ENCODE results near the gene RAB8B. TPM values are rescaled to one million over a fixed set of nuclear protein-coding genes. Genes with fewer than 3 reads are reported as not detected.

Gene RAB8B
- total RNA-seq, 4 donors from 2014 or later, result 9.1 to 23.6 (median 10.7) TPM

- DNase-seq (ENCODE audit: low spot score in 2 of 2), result no peak
- no peak for TF ChIP-seq POLR2A (IDR thresholded peaks at IDR 0.05)
- TF ChIP-seq, protein P1, sequence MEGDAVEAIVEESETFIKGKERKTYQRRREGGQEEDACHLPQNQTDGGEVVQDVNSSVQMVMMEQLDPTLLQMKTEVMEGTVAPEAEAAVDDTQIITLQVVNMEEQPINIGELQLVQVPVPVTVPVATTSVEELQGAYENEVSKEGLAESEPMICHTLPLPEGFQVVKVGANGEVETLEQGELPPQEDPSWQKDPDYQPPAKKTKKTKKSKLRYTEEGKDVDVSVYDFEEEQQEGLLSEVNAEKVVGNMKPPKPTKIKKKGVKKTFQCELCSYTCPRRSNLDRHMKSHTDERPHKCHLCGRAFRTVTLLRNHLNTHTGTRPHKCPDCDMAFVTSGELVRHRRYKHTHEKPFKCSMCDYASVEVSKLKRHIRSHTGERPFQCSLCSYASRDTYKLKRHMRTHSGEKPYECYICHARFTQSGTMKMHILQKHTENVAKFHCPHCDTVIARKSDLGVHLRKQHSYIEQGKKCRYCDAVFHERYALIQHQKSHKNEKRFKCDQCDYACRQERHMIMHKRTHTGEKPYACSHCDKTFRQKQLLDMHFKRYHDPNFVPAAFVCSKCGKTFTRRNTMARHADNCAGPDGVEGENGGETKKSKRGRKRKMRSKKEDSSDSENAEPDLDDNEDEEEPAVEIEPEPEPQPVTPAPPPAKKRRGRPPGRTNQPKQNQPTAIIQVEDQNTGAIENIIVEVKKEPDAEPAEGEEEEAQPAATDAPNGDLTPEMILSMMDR (IDR thresholded peaks at IDR 0.05), result no peak
- no peak overlapping the region for H3K4me3 ChIP-seq (ENCODE audit: low read depth, poor library complexity, severe bottlenecking)
- intact Hi-C loops (cut with DNase I; ENCODE audit: low total_unique reads), result no loop called here
- WGBS, 2 donors, result 54 to 63% methylated on average over 10 of the region's 10 CpGs
Measured at GRCh38 chr15:63212050-63213004, 22.9 kb downstream of the RAB8B start.

GRCh38 chr15:63218100-63218808, 28.8 kb downstream of the RAB8B start:
- intact Hi-C loops (cut with DNase I; ENCODE audit: low total_unique reads), result no loop called here
- 40 to 48% methylated on average over 5 of the region's 5 CpGs for WGBS, 2 donors
- DNase-seq (ENCODE audit: low spot score in 2 of 2), result no peak
- no peak overlapping the region for H3K4me3 ChIP-seq (ENCODE audit: low read depth, poor library complexity, severe bottlenecking)
- no peak for TF ChIP-seq POLR2A (IDR thresholded peaks at IDR 0.05)
- TF ChIP-seq, protein P1 (IDR thresholded peaks at IDR 0.05), result no peak

GRCh38 chr15:63219196-63219710, 29.8 kb downstream of the RAB8B start:
- TF ChIP-seq, protein P1 (IDR thresholded peaks at IDR 0.05), result no peak
- TF ChIP-seq POLR2A (IDR thresholded peaks at IDR 0.05), result no peak
- WGBS, 2 donors, result 66 to 76% methylated on average over 3 of the region's 3 CpGs
- DNase-seq (ENCODE audit: low spot score in 2 of 2), result no peak
- intact Hi-C loops (cut with DNase I; ENCODE audit: low total_unique reads), result no loop called here
- H3K4me3 ChIP-seq (ENCODE audit: low read depth, poor library complexity, severe bottlenecking), result no peak overlapping the region

GRCh38 chr15:63221346-63221745, 31.9 kb downstream of the RAB8B start:
- intact Hi-C loops (cut with DNase I; ENCODE audit: low total_unique reads), result no loop called here
- peak in 1 of 2 donors; percentile 43 for DNase-seq (ENCODE audit: low spot score in 2 of 2)
- 40 to 77% methylated on average over 3 of the region's 3 CpGs for WGBS, 2 donors
- no peak for TF ChIP-seq POLR2A (IDR thresholded peaks at IDR 0.05)
- TF ChIP-seq, protein P1 (IDR thresholded peaks at IDR 0.05), result no peak
- H3K4me3 ChIP-seq (ENCODE audit: low read depth, poor library complexity, severe bottlenecking), result no peak overlapping the region

GRCh38 chr15:63223463-63223862, 34.1 kb downstream of the RAB8B start:
- DNase-seq (ENCODE audit: low spot score in 2 of 2), result no peak
- H3K4me3 ChIP-seq (ENCODE audit: low read depth, poor library complexity, severe bottlenecking), result no peak overlapping the region
- intact Hi-C loops (cut with DNase I; ENCODE audit: low total_unique reads), result no loop called here
- 67 to 73% methylated on average over 6 of the region's 6 CpGs for WGBS, 2 donors
- no peak for TF ChIP-seq POLR2A (IDR thresholded peaks at IDR 0.05)
- TF ChIP-seq, protein P1 (IDR thresholded peaks at IDR 0.05), result no peak

Measured in lower leg skin (tissue), 4 donors.